Osteocyte (in vitro differentiated cells): ENCODE data around the gene ATP6V1G3. TPM values are rescaled to one million over a fixed set of nuclear protein-coding genes. Genes with fewer than 3 reads are reported as not detected.

ENCODE experiments used
- DNase-seq: peaks from one replicate; pipeline ENCODE4 v3.0.0; 2021; ENCODE audit warnings: mixed read lengths; ENCODE audit not compliant: unreplicated experiment; ENCODE audit errors: extremely low spot score
- H3K27ac Mint-ChIP-seq: one replicate; pipeline ENCODE4 v1.8.0; 2021; ENCODE audit warnings: mild to moderate bottlenecking, mixed read lengths; ENCODE audit not compliant: unreplicated experiment
- H3K27me3 Mint-ChIP-seq: one replicate; pipeline ENCODE4 v1.8.0; 2021; ENCODE audit warnings: mixed read lengths; ENCODE audit not compliant: unreplicated experiment
- H3K36me3 Mint-ChIP-seq: one replicate; pipeline ENCODE4 v1.8.0; 2021; ENCODE audit warnings: mixed read lengths; ENCODE audit not compliant: unreplicated experiment
- H3K4me1 Mint-ChIP-seq: one replicate; pipeline ENCODE4 v1.8.0; 2021; ENCODE audit warnings: mixed read lengths; ENCODE audit not compliant: unreplicated experiment
- H3K4me3 Mint-ChIP-seq: one replicate; pipeline ENCODE4 v1.8.0; 2021; ENCODE audit warnings: mild to moderate bottlenecking, moderate library complexity, mixed read lengths; ENCODE audit not compliant: unreplicated experiment
- H3K9me3 Mint-ChIP-seq: one replicate; pipeline ENCODE4 v1.8.0; 2021; ENCODE audit warnings: mixed read lengths; ENCODE audit not compliant: unreplicated experiment
- total RNA-seq: library from RNA; stranded (reverse); gene quantifications from 2 replicates; pipeline ENCODE4 v1.2.1, GENCODE V29; 2021
- TF ChIP-seq, protein P1 (sequence below): fragments of 200-600 bp; sonication (generic); IDR thresholded peaks from 2 replicates; pipeline ENCODE4 v1.5.0; 2021; ENCODE audit warnings: antibody characterized with exemption, mild to moderate bottlenecking, moderate library complexity

The ATP6V1G3 gene
- total RNA-seq, 1 donor from 2014 or later: not detected

DNA sequence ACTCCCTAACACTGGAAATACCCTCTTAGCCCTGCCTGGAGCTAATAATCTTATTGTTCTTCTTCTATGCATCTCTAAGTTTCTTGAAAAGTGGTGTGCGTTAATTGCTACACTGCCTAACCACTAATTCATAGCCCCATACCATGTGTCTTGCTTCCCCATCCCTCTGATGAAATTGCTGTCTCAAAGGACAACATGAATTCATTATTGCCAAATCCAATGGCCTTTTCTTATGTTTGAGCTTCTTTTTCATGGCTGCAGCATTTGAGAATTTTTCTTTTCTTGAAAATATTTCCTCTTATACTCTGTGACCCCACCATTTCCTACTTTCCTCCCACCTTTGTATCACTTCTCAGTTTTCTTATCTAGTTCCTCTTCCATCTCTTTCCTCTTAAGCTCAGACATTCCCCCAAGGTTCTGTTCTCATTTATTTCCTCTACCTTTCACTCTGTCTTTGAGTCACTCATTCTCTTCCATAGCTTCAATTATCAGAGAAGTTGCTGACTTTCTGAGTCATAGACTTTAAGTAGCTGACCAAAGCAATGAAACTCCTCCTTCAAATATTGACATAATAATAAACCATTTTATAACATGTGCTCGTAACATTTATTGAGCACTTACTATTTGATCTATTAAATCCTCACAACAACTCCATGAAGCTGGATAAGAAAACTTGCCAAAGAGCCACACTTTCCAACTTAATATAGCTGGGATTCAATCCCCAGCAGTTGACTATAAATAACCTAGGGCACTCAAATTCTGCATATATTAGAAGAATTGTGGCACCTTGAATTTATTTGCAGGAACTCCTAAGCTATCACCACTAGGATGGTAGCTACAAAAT lies 35.5 kb upstream of the ATP6V1G3 start:
- H3K36me3 Mint-ChIP-seq: no peaks in the 10 kb centered on the region
- no peaks in the 10 kb centered on the region for H3K27me3 Mint-ChIP-seq
- H3K4me3 Mint-ChIP-seq: no peak overlapping the region
- no peak overlapping the region for H3K27ac Mint-ChIP-seq
- peaks cover 10% of the 10 kb centered on the region for H3K9me3 Mint-ChIP-seq
- TF ChIP-seq, protein P1, sequence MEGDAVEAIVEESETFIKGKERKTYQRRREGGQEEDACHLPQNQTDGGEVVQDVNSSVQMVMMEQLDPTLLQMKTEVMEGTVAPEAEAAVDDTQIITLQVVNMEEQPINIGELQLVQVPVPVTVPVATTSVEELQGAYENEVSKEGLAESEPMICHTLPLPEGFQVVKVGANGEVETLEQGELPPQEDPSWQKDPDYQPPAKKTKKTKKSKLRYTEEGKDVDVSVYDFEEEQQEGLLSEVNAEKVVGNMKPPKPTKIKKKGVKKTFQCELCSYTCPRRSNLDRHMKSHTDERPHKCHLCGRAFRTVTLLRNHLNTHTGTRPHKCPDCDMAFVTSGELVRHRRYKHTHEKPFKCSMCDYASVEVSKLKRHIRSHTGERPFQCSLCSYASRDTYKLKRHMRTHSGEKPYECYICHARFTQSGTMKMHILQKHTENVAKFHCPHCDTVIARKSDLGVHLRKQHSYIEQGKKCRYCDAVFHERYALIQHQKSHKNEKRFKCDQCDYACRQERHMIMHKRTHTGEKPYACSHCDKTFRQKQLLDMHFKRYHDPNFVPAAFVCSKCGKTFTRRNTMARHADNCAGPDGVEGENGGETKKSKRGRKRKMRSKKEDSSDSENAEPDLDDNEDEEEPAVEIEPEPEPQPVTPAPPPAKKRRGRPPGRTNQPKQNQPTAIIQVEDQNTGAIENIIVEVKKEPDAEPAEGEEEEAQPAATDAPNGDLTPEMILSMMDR: no peak
- peaks cover 16% of the 10 kb centered on the region for H3K4me1 Mint-ChIP-seq
- no peak for DNase-seq

DNA sequence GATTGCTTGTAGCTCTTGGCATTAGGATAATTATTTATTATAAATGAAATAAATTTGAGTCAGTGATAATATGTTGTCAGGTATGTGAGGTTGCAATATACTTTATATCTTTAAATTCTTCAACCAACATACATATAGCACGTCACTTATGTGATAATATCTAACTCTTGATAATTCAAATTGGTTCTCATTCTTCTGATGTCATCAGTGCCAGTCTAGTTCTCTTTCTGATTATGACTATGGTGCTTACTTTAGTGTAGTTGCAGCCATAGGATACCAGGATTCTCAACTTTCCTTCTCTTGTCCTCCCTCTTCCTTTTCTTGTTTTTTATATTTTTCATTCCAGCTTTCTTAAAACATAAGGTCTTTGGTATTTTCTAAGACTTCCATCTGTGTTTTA lies 34.8 kb upstream of the ATP6V1G3 start:
- TF ChIP-seq, protein P1: no peak
- DNase-seq: no peak
- Mint-ChIP-seq H3K9me3 (peaks cover 9% of the 10 kb centered on the region), H3K4me1 (peaks cover 16% of the 10 kb centered on the region), H3K27me3 (no peaks in the 10 kb centered on the region), H3K36me3 (no peaks in the 10 kb centered on the region), H3K27ac (no peak overlapping the region), H3K4me3 (no peak overlapping the region)

DNA sequence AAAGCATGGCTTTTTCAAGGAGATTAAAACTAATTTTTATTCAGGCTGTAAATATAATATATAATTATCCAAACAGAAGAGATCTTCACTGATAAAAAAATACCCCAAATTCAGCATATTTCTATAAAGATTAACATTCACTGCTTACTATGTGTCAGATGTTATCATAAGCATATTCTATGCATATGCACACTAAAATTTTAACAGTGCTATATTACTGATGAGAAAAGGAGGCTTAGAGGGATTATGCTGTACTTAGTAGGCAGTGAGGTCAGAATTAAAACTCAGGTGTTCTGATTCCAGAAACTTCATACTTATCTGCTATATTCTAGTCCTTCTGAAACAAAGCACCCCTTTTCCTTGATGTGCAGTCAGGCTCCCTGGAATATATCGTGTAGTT lies 33.8 kb upstream of the ATP6V1G3 start:
- TF ChIP-seq, protein P1: no peak
- no peak overlapping the region for H3K4me3 Mint-ChIP-seq
- DNase-seq: no peak
- no peaks in the 10 kb centered on the region for H3K36me3 Mint-ChIP-seq
- peaks cover 9% of the 10 kb centered on the region for H3K9me3 Mint-ChIP-seq
- no peak overlapping the region for H3K27ac Mint-ChIP-seq
- H3K27me3 Mint-ChIP-seq: no peaks in the 10 kb centered on the region
- H3K4me1 Mint-ChIP-seq: peaks cover 16% of the 10 kb centered on the region

DNA sequence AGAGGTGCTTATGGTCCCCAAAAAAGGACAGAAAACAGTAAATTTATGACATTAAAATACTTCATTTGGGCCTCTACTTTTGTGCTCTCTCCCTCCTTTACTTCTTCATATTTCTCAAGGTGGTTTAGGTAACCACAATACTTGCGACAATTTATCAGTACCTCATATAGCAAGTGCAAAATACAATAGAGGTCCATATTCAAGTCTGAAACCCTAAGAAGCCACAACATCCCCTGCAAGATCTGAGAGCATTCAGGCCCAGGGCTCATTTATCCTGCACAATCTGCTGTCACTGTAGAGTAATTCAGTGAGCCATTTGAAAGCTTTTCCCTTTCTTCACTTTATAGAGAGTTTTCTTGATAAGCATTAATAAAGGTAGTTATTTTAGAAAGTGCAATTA lies 24.2 kb upstream of the ATP6V1G3 start:
- H3K4me3 Mint-ChIP-seq: no peak overlapping the region
- H3K27ac Mint-ChIP-seq: no peak overlapping the region
- no peaks in the 10 kb centered on the region for H3K27me3 Mint-ChIP-seq
- no peaks in the 10 kb centered on the region for H3K36me3 Mint-ChIP-seq
- no peak for DNase-seq
- TF ChIP-seq, protein P1: no peak
- peaks cover 6% of the 10 kb centered on the region for H3K9me3 Mint-ChIP-seq
- peaks cover 20% of the 10 kb centered on the region for H3K4me1 Mint-ChIP-seq

DNA sequence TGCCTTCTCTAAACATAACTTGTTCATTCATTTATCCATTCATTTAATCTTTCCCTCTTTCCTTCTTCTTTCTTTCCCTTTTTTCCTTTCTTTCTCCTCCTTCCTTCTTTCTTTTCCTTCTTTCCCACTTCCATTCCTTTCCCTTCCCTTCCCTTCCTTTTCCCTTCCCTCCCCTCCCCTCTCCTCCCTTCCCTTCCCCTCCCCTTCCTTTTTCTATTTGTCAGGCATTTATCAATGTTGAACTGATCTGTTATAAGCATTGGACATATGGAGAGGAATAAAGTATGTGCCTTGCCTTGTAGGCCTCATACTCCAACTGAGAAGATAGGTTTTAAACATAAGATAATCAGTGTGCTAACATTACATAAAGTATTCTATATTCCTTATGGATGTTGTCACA lies 23.7 kb upstream of the ATP6V1G3 start:
- H3K4me1 Mint-ChIP-seq: peaks cover 20% of the 10 kb centered on the region
- H3K27me3 Mint-ChIP-seq: no peaks in the 10 kb centered on the region
- no peaks in the 10 kb centered on the region for H3K36me3 Mint-ChIP-seq
- no peak overlapping the region for H3K27ac Mint-ChIP-seq
- DNase-seq: no peak
- peaks cover 6% of the 10 kb centered on the region for H3K9me3 Mint-ChIP-seq
- no peak overlapping the region for H3K4me3 Mint-ChIP-seq
- TF ChIP-seq, protein P1: no peak
